HG03159 (cell line): ENCODE results near the gene EVL.
A peak's percentile ranks its signal among the peaks of the same experiment; 100 is the strongest.

ENCODE experiments used
- ATAC-seq: cut with Tn5 transposase; IDR thresholded peaks from one replicate; pipeline ENCODE4 v1.9.1; 2021; ENCODE audit warnings: mild to moderate bottlenecking, moderate library complexity; ENCODE audit not compliant: unreplicated experiment

EVL gene

GRCh38 chr14:100192250-100192671 is 127.0 kb downstream of the EVL start:
- no peak for ATAC-seq

- peak; percentile 99 for ATAC-seq
Observed at GRCh38 chr14:100192672-100193416, 127.6 kb downstream of the EVL start.
